Transverse colon (tissue), 4 donors: ENCODE data around the gene PTPRN2. TPM values are rescaled to one million over a fixed set of nuclear protein-coding genes. Genes with fewer than 3 reads are reported as not detected.

ENCODE experiments used
- DNase-seq: peaks from one replicate; pipeline ENCODE4 v3.0.0-alpha.2; 2019
- H3K27ac ChIP-seq, 4 donors: fragments of 200-600 bp; sonication (generic); 2 replicates each; pipeline ENCODE4 v1.5.1; 2016 to 2018; ENCODE audit warnings: inconsistent platforms in 4 of 4
- H3K27me3 ChIP-seq: fragments of 200-600 bp; sonication (generic); 2 replicates; pipeline ENCODE4 v1.5.1; 2017; ENCODE audit warnings: inconsistent platforms
- H3K36me3 ChIP-seq, 4 donors: fragments of 200-600 bp; sonication (generic); 2 replicates each; pipeline ENCODE4 v1.5.1; 2017 to 2019; ENCODE audit warnings: inconsistent platforms in 4 of 4
- H3K4me1 ChIP-seq, 4 donors: fragments of 200-600 bp; sonication (generic); 2 replicates each; pipeline ENCODE4 v1.5.1; 2017 to 2020; ENCODE audit warnings: inconsistent platforms in 4 of 4
- H3K4me3 ChIP-seq, 4 donors: fragments of 200-600 bp; sonication (generic); 1 replicate in 1 of 4; 2 replicates in 3 of 4; pipeline versions ENCODE4 v1.5.1 to v1.6.1; 2017 to 2019; ENCODE audit warnings: inconsistent platforms in 4 of 4
- H3K9me3 ChIP-seq, 2 donors: fragments of 200-600 bp; sonication (generic); 2 replicates each; pipeline ENCODE4 v1.5.1; 2017 to 2019; ENCODE audit warnings: inconsistent platforms in 2 of 2
- CTCF ChIP-seq, 5 experiments: fragments of 200-600 bp in 3 of 5; fragments of 450-650 bp in 2 of 5; sonication (generic) in 3 of 5; IDR thresholded peaks; 1 replicate in 2 of 5; 2 replicates in 3 of 5; pipeline ENCODE4 v1.5.1; 2016 to 2017; ENCODE audit warnings: antibody characterized with exemption in 5 of 5, inconsistent platforms in 3 of 5, mild to moderate bottlenecking in 2 of 5, moderate library complexity in 1 of 5
- EP300 ChIP-seq: sonication (generic); formaldehyde crosslinking; IDR thresholded peaks from one replicate; pipeline ENCODE4 v1.6.1; 2017; ENCODE audit warnings: antibody characterized with exemption, low read depth
- POLR2A ChIP-seq: fragments of 450-650 bp; IDR thresholded peaks from one replicate; pipeline ENCODE4 v1.6.1; 2016; ENCODE audit warnings: antibody characterized with exemption, mild to moderate bottlenecking, moderate library complexity
- POLR2AphosphoS5 ChIP-seq, 3 donors: sonication (generic); formaldehyde crosslinking; IDR thresholded peaks; one replicate each; pipeline ENCODE4 v1.6.1; 2016; ENCODE audit warnings: antibody characterized with exemption in 3 of 3
- WGBS, 2 donors: methylation state at CpG; one replicate each; pipeline ENCODE4 v1.1.5; 2018; ENCODE audit warnings: low coverage in 1 of 2; 5-methylcytosine and 5-hydroxymethylcytosine counted together
- in situ Hi-C, 4 donors: fragments of 200-750 bp; cut with MboI; loops; one replicate each; pipeline versions ENCODE4 v1.15.0 to v1.15.1; 2017; ENCODE audit warnings: low sequenced_read_pairs in 3 of 4, low pct_ligation_motif_present in 1 of 4, low pct_unique_long_range_greater_than_20kb in 1 of 4
- intact Hi-C: fragments of 100-400 bp; cut with DNase I; formaldehyde crosslinking; loops from one replicate; pipeline ENCODE4 v1.15.1; 2023; ENCODE audit warnings: low total_unique reads
- total RNA-seq, 4 donors: library from RNA; depleted of rRNA; stranded (reverse); fragments of >200 nt; gene quantifications; one replicate each; pipeline ENCODE4 v1.1.0, GENCODE V29; 2016

The PTPRN2 gene
- total RNA-seq, 4 donors from 2014 or later: 15.4 to 31.1 (median 21.8) TPM

DNA sequence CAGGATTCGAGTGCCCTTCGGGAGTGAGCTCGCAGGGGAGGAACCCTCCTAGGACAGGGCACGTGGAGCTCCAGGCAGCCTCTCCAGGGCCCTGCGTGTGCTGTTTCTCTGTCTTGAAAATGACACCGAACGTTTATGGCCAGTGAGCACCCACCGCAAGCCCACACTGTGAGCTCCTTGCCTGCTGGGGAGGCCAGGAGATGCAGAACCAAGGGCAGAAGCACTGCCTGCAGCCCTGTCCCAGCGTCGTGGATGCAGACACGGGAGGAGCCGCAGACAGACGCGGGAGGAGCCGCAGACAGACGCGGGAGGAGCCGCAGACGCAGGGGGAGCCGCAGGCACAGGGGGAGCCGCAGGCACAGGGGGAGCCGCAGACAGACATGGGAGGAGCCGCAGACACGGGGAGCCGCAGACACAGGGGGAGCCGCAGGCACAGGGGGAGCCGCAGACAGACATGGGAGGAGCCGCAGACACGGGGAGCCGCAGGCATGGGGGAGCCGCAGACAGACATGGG lies 314.4 kb downstream of the PTPRN2 start:
- Histone ChIP-seq H3K4me3 (no peak overlapping the region), H3K27ac (no peak overlapping the region), H3K36me3 (no peaks in the 10 kb centered on the region), H3K27me3 (no peaks in the 10 kb centered on the region), H3K9me3 (no peaks in the 10 kb centered on the region), H3K4me1 (peaks cover 0 to 11% (median 5%) of the 10 kb centered on the region in 4 donors)
- WGBS, 2 donors: 92% methylated on average over 26 of the region's 31 CpGs; no CpG with 5 or more reads in 1 of the 2 donors
- DNase-seq: no peak
- in situ Hi-C loops (no loop called here), intact Hi-C loops (no loop called here)
- no peak for TF ChIP-seq POLR2AphosphoS5 (IDR thresholded peaks at IDR 0.05)
- TF ChIP-seq EP300: no peak
- no peak for TF ChIP-seq CTCF (IDR thresholded peaks at IDR 0.05)
- no peak for TF ChIP-seq POLR2A

DNA sequence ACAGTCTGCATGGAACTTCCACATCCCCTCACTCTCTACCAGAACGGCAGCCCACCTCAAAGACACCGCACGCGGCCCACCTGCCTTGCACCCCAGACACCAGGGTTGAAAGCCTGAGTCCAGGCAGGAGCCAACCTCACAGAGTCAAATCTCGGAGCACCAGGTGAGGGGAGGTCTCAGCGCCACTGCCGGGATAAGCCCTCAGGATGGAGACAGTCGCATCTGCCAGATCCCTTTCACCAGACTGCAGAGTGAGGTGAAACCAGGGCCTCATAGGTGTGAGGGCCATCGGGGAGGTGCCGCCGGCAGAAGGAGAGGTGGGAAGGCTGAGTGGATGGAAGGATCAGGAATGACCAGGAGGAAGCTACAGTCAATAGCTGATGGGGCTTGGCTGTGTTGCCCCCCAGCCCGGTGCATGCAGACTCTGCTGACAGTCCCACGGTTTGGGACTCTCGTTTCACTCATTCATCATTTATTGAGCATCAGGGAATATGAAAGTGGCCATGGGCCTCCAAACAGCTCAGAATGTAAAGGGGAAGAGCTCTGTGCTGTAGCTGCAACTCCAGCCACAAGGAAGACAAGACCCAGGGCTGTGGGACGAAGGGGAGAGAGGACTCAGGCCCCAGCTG lies 315.0 kb downstream of the PTPRN2 start:
- intact Hi-C loops (no loop called here), in situ Hi-C loops (no loop called here)
- 86 to 92% methylated on average over 3 to 15 of the region's 15 CpGs for WGBS, 2 donors
- Histone ChIP-seq H3K27me3 (no peaks in the 10 kb centered on the region), H3K27ac (no peak overlapping the region), H3K9me3 (no peaks in the 10 kb centered on the region), H3K36me3 (no peaks in the 10 kb centered on the region), H3K4me1 (peaks cover 0 to 12% (median 5%) of the 10 kb centered on the region in 4 donors), H3K4me3 (no peak overlapping the region)
- DNase-seq: no peak
- TF ChIP-seq EP300: no peak
- TF ChIP-seq POLR2AphosphoS5 (IDR thresholded peaks at IDR 0.05): no peak
- TF ChIP-seq CTCF (IDR thresholded peaks at IDR 0.05): no peak
- no peak for TF ChIP-seq POLR2A

GRCh38 chr7:158272091-158272490 lies 315.5 kb downstream of the PTPRN2 start:
- in situ Hi-C loops (no loop called here), intact Hi-C loops (no loop called here)
- Histone ChIP-seq H3K9me3 (no peaks in the 10 kb centered on the region), H3K4me3 (no peak overlapping the region), H3K36me3 (no peaks in the 10 kb centered on the region), H3K4me1 (peaks cover 0 to 18% (median 6%) of the 10 kb centered on the region in 4 donors), H3K27ac (no peak overlapping the region), H3K27me3 (no peaks in the 10 kb centered on the region)
- DNase-seq: no peak
- 83 to 95% methylated on average over 2 to 12 of the region's 12 CpGs for WGBS, 2 donors
- TF ChIP-seq POLR2A: no peak
- no peak for TF ChIP-seq EP300
- no peak for TF ChIP-seq POLR2AphosphoS5 (IDR thresholded peaks at IDR 0.05)
- no peak for TF ChIP-seq CTCF (IDR thresholded peaks at IDR 0.05)

GRCh38 chr7:158271646-158272045 lies 316.0 kb downstream of the PTPRN2 start:
- intact Hi-C loops (no loop called here), in situ Hi-C loops (no loop called here)
- Histone ChIP-seq H3K27ac (no peak overlapping the region), H3K9me3 (no peaks in the 10 kb centered on the region), H3K27me3 (no peaks in the 10 kb centered on the region), H3K4me3 (no peak overlapping the region), H3K4me1 (peaks cover 0 to 22% (median 10%) of the 10 kb centered on the region in 4 donors), H3K36me3 (no peaks in the 10 kb centered on the region)
- 87 to 92% methylated on average over 3 to 11 of the region's 11 CpGs for WGBS, 2 donors
- DNase-seq: no peak
- TF ChIP-seq CTCF (IDR thresholded peaks at IDR 0.05) (no peak), POLR2AphosphoS5 (IDR thresholded peaks at IDR 0.05) (no peak), POLR2A (no peak), EP300 (no peak)
